Astrocyte of the spinal cord (primary cell): ENCODE measurements around the gene TBC1D1.

Source experiments
- DNase-seq: peaks from one replicate; pipeline ENCODE4 v3.0.0; 2011; ENCODE audit warnings: low read depth, low spot score
- H3K4me3 ChIP-seq: 2 replicates; pipeline ENCODE4 v1.5.1; 2011; ENCODE audit warnings: low read depth, mild to moderate bottlenecking, low read length, moderate library complexity
- CTCF ChIP-seq: IDR thresholded peaks from 2 replicates; pipeline ENCODE4 v1.5.1; 2012; ENCODE audit warnings: low read depth, mild to moderate bottlenecking, low read length, inconsistent platforms
- in situ Hi-C: cut with HindIII; loops from 2 replicates; pipeline ENCODE4 v1.10.0; 2017; ENCODE audit warnings: low sequenced_read_pairs

The TBC1D1 gene

GRCh38 chr4:38129460-38130227 is 238.8 kb downstream of the TBC1D1 start:
- no peak for DNase-seq
- in situ Hi-C loops = no loop called here
- H3K4me3 ChIP-seq = no peak overlapping the region
- no peak for TF ChIP-seq CTCF

GRCh38 chr4:38130884-38131283 is 240.0 kb downstream of the TBC1D1 start:
- TF ChIP-seq CTCF = no peak
- DNase-seq = no peak
- H3K4me3 ChIP-seq = no peak overlapping the region
- in situ Hi-C loops = no loop called here

- in situ Hi-C loops = no loop called here
- no peak overlapping the region for H3K4me3 ChIP-seq
- peak; percentile 47 for DNase-seq
- TF ChIP-seq CTCF = no peak
Observed at GRCh38 chr4:38131371-38132091, 240.6 kb downstream of the TBC1D1 start.

GRCh38 chr4:38132107-38132673 is 241.3 kb downstream of the TBC1D1 start:
- H3K4me3 ChIP-seq = no peak overlapping the region
- TF ChIP-seq CTCF = no peak
- in situ Hi-C loops = no loop called here
- DNase-seq = peak; percentile 98

- in situ Hi-C loops = no loop called here
- DNase-seq = no peak
- no peak overlapping the region for H3K4me3 ChIP-seq
- TF ChIP-seq CTCF = no peak
Observed at GRCh38 chr4:38132843-38133662, 242.2 kb downstream of the TBC1D1 start.
